Esophagus squamous epithelium (tissue), 4 donors: Measurements from ENCODE around the gene CELSR1.

Experiments
- CTCF ChIP-seq, 6 experiments: fragments of 450-650 bp in 4 of 6; fragments of 200-600 bp in 2 of 6; sonication (generic) in 2 of 6; IDR thresholded peaks; one replicate each; pipeline ENCODE4 v1.5.1; 2016 to 2019; ENCODE audit warnings: antibody characterized with exemption in 6 of 6, mild to moderate bottlenecking in 4 of 6, moderate library complexity in 4 of 6
- POLR2A ChIP-seq, 4 donors: fragments of 450-650 bp; IDR thresholded peaks; one replicate each; pipeline ENCODE4 v1.6.1; 2017; ENCODE audit warnings: antibody characterized with exemption in 4 of 4, mild to moderate bottlenecking in 4 of 4, moderate library complexity in 3 of 4

GRCh38 chr22:46391486-46392136 is 145.8 kb downstream of the CELSR1 start:
- TF ChIP-seq CTCF (IDR thresholded peaks at IDR 0.05): no peak
- TF ChIP-seq POLR2A (IDR thresholded peaks at IDR 0.05): no peak
